Bronchial epithelial cell (primary cell): ENCODE data around the gene ESRRB. TPM values are rescaled to one million over a fixed set of nuclear protein-coding genes. Genes with fewer than 3 reads are reported as not detected.

Experiments
- DNase-seq: peaks from one replicate; pipeline ENCODE4 v3.0.0-alpha.2; 2010; ENCODE audit warnings: low read depth
- FAIRE-seq: peaks from 2 replicates; lab custom pipeline; 2011; peaks lifted over from hg19 to GRCh38; lab: Jason Lieb, UNC
- H3K27me3 ChIP-seq: 2 replicates; pipeline ENCODE4 v1.5.1; 2011; ENCODE audit warnings: low read length; ENCODE audit not compliant: control insufficient read depth, insufficient read depth
- H3K36me3 ChIP-seq: 2 replicates; pipeline ENCODE4 v1.5.1; 2011; ENCODE audit warnings: low read length; ENCODE audit not compliant: control insufficient read depth, insufficient read depth
- H3K4me3 ChIP-seq: 2 replicates; pipeline ENCODE4 v1.5.1; 2011; ENCODE audit warnings: mild to moderate bottlenecking, low read depth, low read length, control low read depth
- total RNA-seq: library from RNA; depleted of rRNA; stranded (reverse); fragments of >200 nt; gene quantifications from 2 replicates; pipeline ENCODE4 v1.2.1, GENCODE V29; 2014
- TF ChIP-seq, protein P1 (sequence below): IDR thresholded peaks from 2 replicates; pipeline ENCODE4 v1.5.1; 2011; ENCODE audit warnings: mild to moderate bottlenecking, moderate library complexity, low read length, control low read depth, inconsistent platforms; ENCODE audit not compliant: insufficient read depth, severe bottlenecking

ESRRB gene
- total RNA-seq, 1 donor from 2014 or later, result not detected

DNA sequence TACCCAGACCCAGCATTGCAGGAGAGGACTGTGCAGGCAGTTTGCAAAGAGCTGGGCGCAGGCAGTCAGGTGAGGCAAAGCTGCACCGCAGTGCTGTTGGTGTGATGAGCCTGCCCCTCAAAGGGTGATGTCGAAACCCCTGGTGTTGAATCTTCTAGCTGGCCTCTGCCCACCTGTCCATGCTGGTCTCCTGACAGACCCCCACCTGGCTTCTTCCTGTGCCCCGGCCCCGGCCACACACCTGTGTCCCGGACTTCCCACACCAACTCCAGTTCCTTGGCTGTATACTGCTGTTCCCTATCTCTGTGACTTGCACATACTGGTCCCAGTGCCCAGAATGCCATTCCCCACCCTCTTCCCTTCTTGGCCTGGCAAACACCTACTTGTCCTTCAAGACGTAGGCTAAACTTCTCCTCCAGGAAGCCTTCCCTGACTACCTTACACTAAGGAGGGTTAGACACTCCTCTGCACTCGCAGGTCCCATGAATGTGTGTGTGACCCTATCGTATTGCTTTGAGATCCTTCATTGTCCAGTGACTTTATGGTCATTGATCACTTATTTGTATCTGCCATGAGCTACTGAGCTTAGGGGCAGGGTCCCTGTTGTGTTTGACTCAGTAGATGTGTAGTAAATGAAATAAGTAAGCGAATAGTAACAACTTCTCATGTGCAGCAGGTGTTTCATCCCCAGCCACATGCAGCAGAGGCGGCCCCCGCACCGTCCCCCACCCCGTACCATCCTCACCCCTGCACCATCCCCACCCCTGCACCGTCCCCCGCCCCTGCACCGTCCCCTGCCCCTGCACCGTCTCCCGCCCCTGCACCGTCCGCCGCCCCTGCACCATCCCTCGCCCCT, 37.4 kb downstream of the ESRRB start:
- FAIRE-seq, result no peak

DNA sequence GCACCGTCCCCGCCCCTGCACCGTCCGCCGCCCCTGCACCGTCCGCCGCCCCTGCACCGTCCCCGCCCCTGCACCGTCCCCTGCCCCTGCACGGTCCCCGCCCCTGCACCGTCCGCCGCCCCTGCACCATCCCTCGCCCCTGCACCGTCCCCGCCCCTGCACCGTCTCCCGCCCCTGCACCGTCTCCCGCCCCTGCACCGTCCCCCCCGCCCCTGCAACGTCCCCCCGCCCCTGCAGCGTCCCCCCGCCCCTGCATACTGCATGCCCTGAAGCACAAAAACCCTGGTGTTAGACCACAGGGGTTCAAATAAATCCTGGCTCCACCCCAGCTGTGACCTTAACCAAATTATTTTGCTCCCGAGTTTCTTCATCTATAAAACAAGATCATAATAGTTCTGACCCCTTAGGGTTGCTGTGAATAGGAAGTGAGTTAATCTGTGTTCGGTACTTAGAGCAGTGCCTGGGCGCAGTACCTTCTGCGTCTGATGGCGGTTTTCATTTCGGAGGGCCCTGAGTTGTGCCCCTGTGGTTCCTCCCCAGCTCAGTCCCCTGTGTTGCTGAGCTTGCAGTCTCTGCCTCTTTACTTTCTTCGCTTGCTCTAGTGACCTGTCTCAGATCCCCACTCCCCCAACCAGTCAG, 38.1 kb downstream of the ESRRB start:
- TF ChIP-seq, protein P1, sequence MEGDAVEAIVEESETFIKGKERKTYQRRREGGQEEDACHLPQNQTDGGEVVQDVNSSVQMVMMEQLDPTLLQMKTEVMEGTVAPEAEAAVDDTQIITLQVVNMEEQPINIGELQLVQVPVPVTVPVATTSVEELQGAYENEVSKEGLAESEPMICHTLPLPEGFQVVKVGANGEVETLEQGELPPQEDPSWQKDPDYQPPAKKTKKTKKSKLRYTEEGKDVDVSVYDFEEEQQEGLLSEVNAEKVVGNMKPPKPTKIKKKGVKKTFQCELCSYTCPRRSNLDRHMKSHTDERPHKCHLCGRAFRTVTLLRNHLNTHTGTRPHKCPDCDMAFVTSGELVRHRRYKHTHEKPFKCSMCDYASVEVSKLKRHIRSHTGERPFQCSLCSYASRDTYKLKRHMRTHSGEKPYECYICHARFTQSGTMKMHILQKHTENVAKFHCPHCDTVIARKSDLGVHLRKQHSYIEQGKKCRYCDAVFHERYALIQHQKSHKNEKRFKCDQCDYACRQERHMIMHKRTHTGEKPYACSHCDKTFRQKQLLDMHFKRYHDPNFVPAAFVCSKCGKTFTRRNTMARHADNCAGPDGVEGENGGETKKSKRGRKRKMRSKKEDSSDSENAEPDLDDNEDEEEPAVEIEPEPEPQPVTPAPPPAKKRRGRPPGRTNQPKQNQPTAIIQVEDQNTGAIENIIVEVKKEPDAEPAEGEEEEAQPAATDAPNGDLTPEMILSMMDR, result no peak
- H3K27me3 ChIP-seq, result peaks cover 6% of the 10 kb centered on the region
- DNase-seq, result no peak

More for the DNA sequence above, 37.4 kb downstream of the ESRRB start:
- H3K36me3 ChIP-seq, result no peaks in the 10 kb centered on the region
- H3K4me3 ChIP-seq, result no peak overlapping the region
- peaks cover 6% of the 10 kb centered on the region for H3K27me3 ChIP-seq
- no peak for DNase-seq
- TF ChIP-seq, protein P1, result no peak

DNA sequence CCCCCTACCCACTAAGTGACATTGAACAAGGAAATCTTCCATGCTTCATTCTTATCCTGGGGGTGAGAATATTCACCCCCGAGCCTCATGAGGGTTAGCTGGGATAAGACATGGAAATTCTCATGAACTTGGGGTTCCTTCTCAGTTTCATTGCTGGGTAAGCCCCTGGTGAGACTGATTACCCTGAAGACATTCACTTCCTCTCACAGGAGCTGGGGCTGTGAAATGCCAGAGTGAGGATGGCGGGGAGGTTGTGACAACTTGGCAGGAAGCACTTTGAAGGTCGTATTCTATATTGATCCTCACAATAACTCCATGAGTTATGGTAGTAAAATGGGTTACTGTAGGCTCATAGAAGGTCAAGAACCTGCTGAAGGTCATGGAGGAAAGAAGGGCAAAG, 43.5 kb downstream of the ESRRB start:
- DNase-seq, result no peak
- H3K27me3 ChIP-seq, result peaks cover under 1% of the 10 kb centered on the region
- no peak for FAIRE-seq
- no peaks in the 10 kb centered on the region for H3K36me3 ChIP-seq
- TF ChIP-seq, protein P1, result no peak
- no peak overlapping the region for H3K4me3 ChIP-seq

More for the DNA sequence above, 38.1 kb downstream of the ESRRB start:
- FAIRE-seq, result no peak
- Histone ChIP-seq H3K4me3 (no peak overlapping the region), H3K36me3 (no peaks in the 10 kb centered on the region)

DNA sequence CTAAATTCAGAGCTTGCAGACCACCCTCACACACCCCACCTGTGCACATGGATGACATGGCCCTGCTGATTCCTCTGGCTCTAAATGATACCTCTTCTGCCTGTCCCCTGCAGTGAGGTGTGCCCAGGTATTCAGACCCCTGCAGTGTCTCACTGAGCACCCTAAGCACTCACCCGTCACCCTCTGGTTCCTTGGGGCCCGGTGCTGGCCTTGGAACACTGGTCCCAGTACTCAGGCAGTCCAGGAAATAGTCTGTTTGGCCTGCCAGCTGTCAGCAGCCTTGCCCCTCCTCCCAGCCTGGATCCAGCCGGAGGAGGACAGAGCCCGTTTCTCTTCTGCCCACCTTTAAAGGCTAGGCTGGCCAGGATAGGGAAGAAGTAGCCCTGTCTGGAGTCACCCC, 44.9 kb downstream of the ESRRB start:
- Histone ChIP-seq H3K4me3 (no peak overlapping the region), H3K27me3 (no peaks in the 10 kb centered on the region), H3K36me3 (no peaks in the 10 kb centered on the region)
- TF ChIP-seq, protein P1, result no peak
- no peak for FAIRE-seq
- no peak for DNase-seq

DNA sequence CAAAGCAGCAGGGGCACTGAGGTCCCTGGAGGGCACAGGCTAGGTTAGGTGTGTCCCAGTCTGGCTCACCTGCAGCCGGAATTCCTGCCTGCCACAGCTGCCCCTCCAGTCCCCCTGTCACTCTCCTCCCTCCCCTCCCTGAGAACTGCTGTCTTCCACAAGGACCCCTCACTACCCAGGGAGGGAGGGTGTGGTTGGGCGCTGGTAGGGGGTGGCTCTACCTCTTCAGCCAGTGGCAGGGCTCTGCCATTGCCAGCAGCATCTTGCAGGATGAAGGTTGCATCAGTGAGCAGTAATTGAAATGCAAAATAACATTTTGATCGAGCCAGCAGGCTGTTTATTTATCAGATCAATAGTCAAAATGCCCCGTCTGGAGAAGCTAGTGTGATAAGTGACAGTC, 45.7 kb downstream of the ESRRB start:
- no peak overlapping the region for H3K4me3 ChIP-seq
- H3K36me3 ChIP-seq, result no peaks in the 10 kb centered on the region
- no peaks in the 10 kb centered on the region for H3K27me3 ChIP-seq
- TF ChIP-seq, protein P1, result no peak
- FAIRE-seq, result no peak
- DNase-seq, result no peak
